ENCODE results near the gene PPFIA4. TPM values are rescaled to one million over a fixed set of nuclear protein-coding genes. Genes with fewer than 3 reads are reported as not detected.
A peak's percentile ranks its signal among the peaks of the same experiment; 100 is the strongest.

Gene PPFIA4
- total RNA-seq (2012; rRNA removed) (3.6 and 5.4 TPM in 2 replicates), polyA plus RNA-seq (2012; rRNA removed) (13.7 and 14.3 TPM in 2 replicates), Bru-seq, nascent RNA (percentile 36 among the genes with signal in this experiment), BruChase-seq, experiment 1, labeled RNA remaining after a 6-hour chase (percentile 30 among the genes with signal in this experiment), BruChase-seq, experiment 2, labeled RNA remaining after a 2-hour chase (percentile 42 among the genes with signal in this experiment)
- 6.1 and 8.4 TPM in 2 replicates for polyA plus RNA-seq (2012; cell fraction: cytosol; rRNA removed)
- 166 and 173 TPM in 2 replicates for polyA plus RNA-seq (2012; cell fraction: nucleus; rRNA removed; ENCODE audit: low replicate concordance)
- long read RNA-seq, partial matches to known transcripts = 0 of 1 reads
- long read RNA-seq, other reads (novel, unspliced or antisense) = 1 of 1 reads

DNA sequence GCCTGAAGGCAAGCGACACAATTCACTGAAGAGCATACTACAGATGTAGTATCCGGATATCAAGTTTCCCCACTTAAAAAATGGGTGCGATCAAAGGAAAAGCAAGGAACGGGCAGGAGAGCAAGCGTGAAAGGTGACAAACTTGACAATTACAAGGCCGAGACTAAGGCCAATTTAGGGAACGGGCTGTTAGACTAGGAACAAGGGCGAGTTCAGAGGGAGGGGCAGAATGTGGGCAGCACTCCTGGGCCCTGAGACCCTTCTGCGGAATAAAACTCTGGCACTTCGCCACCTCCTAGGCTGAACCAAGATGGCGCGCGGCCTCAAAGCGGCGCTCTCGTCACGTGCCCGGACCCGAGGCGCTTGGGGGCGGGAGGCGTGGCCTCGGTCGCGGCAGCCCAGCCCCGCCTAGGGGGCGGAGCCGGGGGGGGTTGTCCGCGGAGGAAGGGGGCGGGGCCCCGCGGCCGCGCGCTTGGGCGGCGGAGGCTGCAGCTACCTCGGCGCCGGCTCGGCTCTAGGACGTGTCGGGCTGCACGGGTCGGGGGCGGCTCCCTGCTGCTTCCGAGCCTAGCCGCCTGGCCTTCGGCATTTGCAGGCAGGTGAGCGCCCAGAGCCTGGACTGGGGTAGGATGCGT lies at the start of gene PPFIA4:
Gene PPFIA4 (plus strand): TSS at position 461 of the 635 bp plus-strand sequence. CDS start 12,518 bp downstream, outside the sequence.
- peak within 1 kb of the TSS; percentile 80 for H3K9ac ChIP-seq (ENCODE audit: low read depth, low read length)
- peak; percentile 92 for ATAC-seq (ENCODE audit: low read depth)
- H3K27ac ChIP-seq (ENCODE audit: insufficient read depth, low read length) = peak within 1 kb of the TSS; percentile 71
- TF ChIP-seq CEBPB (IDR thresholded peaks at IDR 0.05; ENCODE audit: low read depth, low read length) = no peak
- peak; percentile 88; the same call in 1 of the 2 replicates for TF ChIP-seq MAZ (IDR thresholded peaks at IDR 0.05; ENCODE audit: borderline replicate concordance, low read depth, low read length)
- TF ChIP-seq, protein P1, sequence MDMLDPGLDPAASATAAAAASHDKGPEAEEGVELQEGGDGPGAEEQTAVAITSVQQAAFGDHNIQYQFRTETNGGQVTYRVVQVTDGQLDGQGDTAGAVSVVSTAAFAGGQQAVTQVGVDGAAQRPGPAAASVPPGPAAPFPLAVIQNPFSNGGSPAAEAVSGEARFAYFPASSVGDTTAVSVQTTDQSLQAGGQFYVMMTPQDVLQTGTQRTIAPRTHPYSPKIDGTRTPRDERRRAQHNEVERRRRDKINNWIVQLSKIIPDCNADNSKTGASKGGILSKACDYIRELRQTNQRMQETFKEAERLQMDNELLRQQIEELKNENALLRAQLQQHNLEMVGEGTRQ (IDR thresholded peaks at IDR 0.05; ENCODE audit: low read depth, low read length) = peak; percentile 94
- TF ChIP-seq, protein P2, sequence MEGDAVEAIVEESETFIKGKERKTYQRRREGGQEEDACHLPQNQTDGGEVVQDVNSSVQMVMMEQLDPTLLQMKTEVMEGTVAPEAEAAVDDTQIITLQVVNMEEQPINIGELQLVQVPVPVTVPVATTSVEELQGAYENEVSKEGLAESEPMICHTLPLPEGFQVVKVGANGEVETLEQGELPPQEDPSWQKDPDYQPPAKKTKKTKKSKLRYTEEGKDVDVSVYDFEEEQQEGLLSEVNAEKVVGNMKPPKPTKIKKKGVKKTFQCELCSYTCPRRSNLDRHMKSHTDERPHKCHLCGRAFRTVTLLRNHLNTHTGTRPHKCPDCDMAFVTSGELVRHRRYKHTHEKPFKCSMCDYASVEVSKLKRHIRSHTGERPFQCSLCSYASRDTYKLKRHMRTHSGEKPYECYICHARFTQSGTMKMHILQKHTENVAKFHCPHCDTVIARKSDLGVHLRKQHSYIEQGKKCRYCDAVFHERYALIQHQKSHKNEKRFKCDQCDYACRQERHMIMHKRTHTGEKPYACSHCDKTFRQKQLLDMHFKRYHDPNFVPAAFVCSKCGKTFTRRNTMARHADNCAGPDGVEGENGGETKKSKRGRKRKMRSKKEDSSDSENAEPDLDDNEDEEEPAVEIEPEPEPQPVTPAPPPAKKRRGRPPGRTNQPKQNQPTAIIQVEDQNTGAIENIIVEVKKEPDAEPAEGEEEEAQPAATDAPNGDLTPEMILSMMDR (conservative IDR thresholded peaks at IDR 0.05; ENCODE audit: low read depth, low read length) = no peak
- TF ChIP-seq BHLHE40 (IDR thresholded peaks at IDR 0.05; ENCODE audit: low read depth, low read length) = peak; percentile 86
- TF ChIP-seq RAD21 (IDR thresholded peaks at IDR 0.05; ENCODE audit: low read length) = no peak
- no peak; the same call in 1 of the 2 replicates for TF ChIP-seq RFX5 (IDR thresholded peaks at IDR 0.05; ENCODE audit: low read depth, low read length)
- TF ChIP-seq NFE2L2 (IDR thresholded peaks at IDR 0.05; ENCODE audit: low read depth, low read length) = no peak
- no peak for TF ChIP-seq RCOR1 (IDR thresholded peaks at IDR 0.05; ENCODE audit: insufficient replicate concordance, low read length)
- TF ChIP-seq SMC3 (IDR thresholded peaks at IDR 0.05; ENCODE audit: low read depth, low read length) = no peak
- no peak for TF ChIP-seq FOS (IDR thresholded peaks at IDR 0.05; ENCODE audit: low read depth, low read length)
- TF ChIP-seq MXI1 (IDR thresholded peaks at IDR 0.05; ENCODE audit: borderline replicate concordance, low read depth, low read length) = 0 out of 2 replicates have a peak, but pooled peaks have one; percentile 25
- TF ChIP-seq MAFK (IDR thresholded peaks at IDR 0.05; ENCODE audit: low read depth, low read length) = no peak

More for the DNA sequence above, at the start of gene PPFIA4:
- Histone ChIP-seq H3K9me1 (ENCODE audit: insufficient read depth, low read length) (0 out of 2 replicates have a peak, but pooled peaks cover 3% of the 10 kb centered on the region), H3K4me1 (ENCODE audit: control insufficient read depth, insufficient read depth, low read length) (peaks cover 15% of the 10 kb centered on the region), H4K91ac (ENCODE audit: insufficient read depth, low read depth, low read length) (peak within 1 kb of the TSS; percentile 95), H2BK20ac (ENCODE audit: low read depth, low read length) (no peak within 1 kb of the TSS), H4K5ac (ENCODE audit: low read depth, low read length) (peak within 1 kb of the TSS; percentile 100), H3K79me1 (ENCODE audit: low read depth in 1 of 2, low read length in 2 of 2) (peaks cover 13 to 21% of the 10 kb centered on the region in 2 experiments), H2AK9ac (replicated peaks; ENCODE audit: low read depth, low read length, poor library complexity) (peak within 1 kb of the TSS; percentile 97), H3K14ac (replicated peaks; ENCODE audit: low read depth, low read length) (peak within 1 kb of the TSS; percentile 80), H2AK5ac (ENCODE audit: low read depth, low read length) (peak within 1 kb of the TSS; percentile 93), H3K4me2 (ENCODE audit: low read depth, low read length) (peak within 1 kb of the TSS; percentile 99), H2AFZ (replicated peaks; ENCODE audit: low read length, poor library complexity) (peak within 1 kb of the TSS; percentile 96), H3K9me3 (ENCODE audit: control insufficient read depth, insufficient read depth, low read length) (no peaks in the 10 kb centered on the region), H3K27me3 (ENCODE audit: control insufficient read depth, insufficient read depth, low read length) (peaks cover 12% of the 10 kb centered on the region; the same call in 1 of the 2 replicates), H3K18ac (ENCODE audit: low read depth, low read length) (peak within 1 kb of the TSS; percentile 97), H3K36me3 (ENCODE audit: control insufficient read depth, insufficient read depth, low read length) (peaks cover 10% of the 10 kb centered on the region), H2BK5ac (ENCODE audit: low read depth, low read length, poor library complexity, severe bottlenecking) (peak within 1 kb of the TSS; percentile 74), H3K23ac (ENCODE audit: low read depth, low read length) (peak within 1 kb of the TSS; percentile 73), H4K20me1 (ENCODE audit: insufficient read depth, low read length) (no peaks in the 10 kb centered on the region), H2BK15ac (ENCODE audit: low read depth, low read length) (peak within 1 kb of the TSS; percentile 59; the same call in 1 of the 3 replicates), H4K8ac (ENCODE audit: low read depth in 2 of 2, low read length in 2 of 2) (peak within 1 kb of the TSS; percentile 100), H3K4me3 (ENCODE audit: insufficient read depth, low read depth, low read length) (peak within 1 kb of the TSS; percentile 70), H3K4ac (ENCODE audit: low read depth, low read length) (peak within 1 kb of the TSS; percentile 79), H3K56ac (ENCODE audit: extremely low read depth, insufficient read depth, low read length) (no peak within 1 kb of the TSS), H2BK120ac (ENCODE audit: low read depth, low read length) (peak within 1 kb of the TSS; percentile 37)
- dilution Hi-C loops (cut with HindIII; ENCODE audit: low sequenced_read_pairs, unreplicated experiment) (no loop called here), in situ Hi-C loops (cut with MboI; ENCODE audit: low sequenced_read_pairs) (no loop called here), intact Hi-C loops (cut with micrococcal nuclease) (no loop called here)
- ChIA-PET POLR2A (ENCODE audit: unreplicated experiment) (no interaction called here), CTCF (interaction anchor here (1.0 kb wide), 1 partner anchor 13 kb away, joined by 3 read pairs; no protein-coding TSS in a partner anchor)
- peak; percentile 75 for DNase-seq
- WGBS, 2 experiments (ENCODE audit: extremely low coverage in 2 of 2, insufficient read length in 1 of 2) = 8% methylated on average over 5 of the region's 52 CpGs; no CpG with 5 or more reads in 1 of the 2 experiments
- no TSS peak for BruUV-seq (replicated peaks)
